Stimulated activated naive CD8-positive, alpha-beta T cell treated with anti-CD3 and anti-CD28 coated beads, Interleukin-15, Interleukin-2, amounts not matched to agents 100 ng/mL and 50 ng/mL, for 24 hours (primary cell): ENCODE measurements around the gene NEDD4.
"Not testable (repeated sequence)": the region's sequence is repeated elsewhere in the genome, so short reads cannot be mapped to it uniquely, and the experiment has no call there.

Experiments
- H3K27ac Mint-ChIP-seq: one replicate; pipeline ENCODE4 v1.8.0; 2021; ENCODE audit warnings: mild to moderate bottlenecking, mixed read lengths
- H3K27me3 Mint-ChIP-seq: one replicate; pipeline ENCODE4 v1.8.0; 2021; ENCODE audit warnings: mixed read lengths
- H3K36me3 Mint-ChIP-seq: one replicate; pipeline ENCODE4 v1.8.0; 2021; ENCODE audit warnings: low read depth, mixed read lengths
- H3K4me1 Mint-ChIP-seq: one replicate; pipeline ENCODE4 v1.8.0; 2021; ENCODE audit warnings: low read depth, mixed read lengths
- H3K4me3 Mint-ChIP-seq: one replicate; pipeline ENCODE4 v1.8.0; 2021; ENCODE audit warnings: mild to moderate bottlenecking, mixed read lengths
- H3K9me3 Mint-ChIP-seq: one replicate; pipeline ENCODE4 v1.8.0; 2021; ENCODE audit warnings: mixed read lengths

NEDD4 gene

DNA sequence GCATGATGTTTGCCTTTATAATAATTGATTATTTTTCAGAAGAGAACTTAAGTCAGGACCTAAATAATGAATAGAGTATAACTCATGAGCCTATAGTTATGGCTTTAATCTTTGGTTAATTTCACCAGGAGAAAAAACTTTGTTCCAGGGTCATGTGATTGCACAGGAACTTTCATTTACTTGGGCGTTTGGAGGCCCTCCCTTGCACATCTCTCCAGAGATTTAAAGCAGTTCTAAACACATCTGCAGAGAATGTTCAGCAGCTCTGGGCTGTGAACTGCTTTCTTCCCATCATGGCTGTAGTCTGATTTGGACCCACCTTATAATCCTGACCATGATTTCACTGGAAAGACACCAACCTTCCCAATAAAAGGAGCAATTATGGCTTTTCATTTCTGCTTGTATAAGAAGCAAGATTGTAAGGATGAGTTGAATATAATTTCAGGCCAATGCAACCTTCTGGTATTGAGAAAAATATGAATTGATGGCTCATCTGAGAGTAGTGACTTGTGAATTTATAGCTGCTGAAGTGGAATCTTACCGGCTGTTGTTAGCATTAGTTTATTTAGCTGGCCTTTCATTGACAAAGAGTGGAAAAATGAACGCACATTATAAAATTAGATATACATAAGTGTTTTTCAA, 169.6 kb downstream of the NEDD4 start:
- Mint-ChIP-seq H3K9me3 (no peaks in the 10 kb centered on the region), H3K4me3 (no peak overlapping the region), H3K27ac (no peak overlapping the region), H3K4me1 (no peaks in the 10 kb centered on the region), H3K36me3 (no peaks in the 10 kb centered on the region), H3K27me3 (no peaks in the 10 kb centered on the region)

DNA sequence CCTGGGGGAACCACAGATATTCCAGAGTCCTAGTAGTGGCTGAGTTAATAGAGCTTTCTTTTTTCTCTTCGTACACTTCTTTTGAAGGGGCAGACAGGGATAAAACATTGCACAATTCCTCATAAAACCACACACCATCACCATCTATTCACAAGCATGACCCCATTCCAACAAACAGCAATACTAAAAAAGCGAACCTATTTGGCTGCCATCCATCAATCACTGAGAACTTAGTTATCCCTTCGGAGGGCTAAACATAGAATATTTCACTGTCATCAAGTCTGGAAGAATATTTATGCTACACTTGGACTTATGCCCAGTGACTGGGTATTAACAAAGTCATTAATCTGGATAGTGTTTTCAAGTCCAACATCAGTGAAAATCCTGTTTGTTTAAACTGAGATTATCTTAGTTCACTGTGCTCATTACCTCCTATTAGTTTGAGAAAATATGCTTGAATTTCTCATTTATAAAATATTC, 170.2 kb downstream of the NEDD4 start:
- H3K9me3 Mint-ChIP-seq = no peaks in the 10 kb centered on the region
- no peak overlapping the region for H3K27ac Mint-ChIP-seq
- H3K27me3 Mint-ChIP-seq = no peaks in the 10 kb centered on the region
- no peaks in the 10 kb centered on the region for H3K4me1 Mint-ChIP-seq
- no peaks in the 10 kb centered on the region for H3K36me3 Mint-ChIP-seq
- no peak overlapping the region for H3K4me3 Mint-ChIP-seq

DNA sequence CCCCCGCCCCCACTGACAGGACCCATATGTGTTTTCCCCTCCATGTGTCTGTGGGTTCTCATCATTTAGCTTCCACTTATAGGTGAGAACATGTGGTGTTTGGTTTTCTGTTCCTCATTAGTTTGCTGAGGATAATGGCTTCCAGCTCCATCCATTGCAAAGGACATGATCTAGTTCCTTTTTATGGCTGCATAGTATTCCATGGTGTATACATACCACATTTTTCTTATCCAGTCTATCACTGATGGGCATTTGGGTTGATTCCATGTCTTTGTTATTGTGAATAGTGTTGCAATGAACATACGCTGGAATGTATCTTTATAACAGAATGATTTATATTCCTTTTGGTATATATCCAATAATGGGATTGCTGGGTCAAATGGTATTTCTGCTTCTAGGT, 171.7 kb downstream of the NEDD4 start:
- not testable (repeated sequence) for H3K36me3 Mint-ChIP-seq, H3K4me3 Mint-ChIP-seq, H3K27ac Mint-ChIP-seq, H3K27me3 Mint-ChIP-seq, H3K9me3 Mint-ChIP-seq, H3K4me1 Mint-ChIP-seq

DNA sequence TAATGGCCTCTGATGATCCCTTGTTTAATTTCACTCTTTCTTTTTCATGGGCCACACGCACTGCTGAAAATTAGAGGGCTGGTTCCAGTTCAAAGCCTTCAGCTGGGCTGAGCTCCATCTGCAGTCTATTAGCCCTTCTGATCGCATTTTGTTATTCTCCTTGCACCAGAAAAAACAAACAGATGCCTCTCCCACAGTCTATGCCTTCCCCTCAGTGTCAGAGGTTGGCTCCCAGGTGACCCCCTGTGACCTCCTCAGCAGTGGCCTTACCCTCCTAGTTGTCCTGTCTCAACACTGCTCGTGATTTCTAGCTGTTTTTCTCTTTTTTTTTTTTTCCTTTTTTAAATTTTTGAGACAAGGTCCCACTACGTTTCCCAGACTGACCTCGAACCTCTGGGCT, 173.4 kb downstream of the NEDD4 start:
- Mint-ChIP-seq H3K9me3 (no peaks in the 10 kb centered on the region), H3K4me3 (no peak overlapping the region), H3K4me1 (no peaks in the 10 kb centered on the region), H3K27me3 (no peaks in the 10 kb centered on the region), H3K27ac (no peak overlapping the region), H3K36me3 (no peaks in the 10 kb centered on the region)

DNA sequence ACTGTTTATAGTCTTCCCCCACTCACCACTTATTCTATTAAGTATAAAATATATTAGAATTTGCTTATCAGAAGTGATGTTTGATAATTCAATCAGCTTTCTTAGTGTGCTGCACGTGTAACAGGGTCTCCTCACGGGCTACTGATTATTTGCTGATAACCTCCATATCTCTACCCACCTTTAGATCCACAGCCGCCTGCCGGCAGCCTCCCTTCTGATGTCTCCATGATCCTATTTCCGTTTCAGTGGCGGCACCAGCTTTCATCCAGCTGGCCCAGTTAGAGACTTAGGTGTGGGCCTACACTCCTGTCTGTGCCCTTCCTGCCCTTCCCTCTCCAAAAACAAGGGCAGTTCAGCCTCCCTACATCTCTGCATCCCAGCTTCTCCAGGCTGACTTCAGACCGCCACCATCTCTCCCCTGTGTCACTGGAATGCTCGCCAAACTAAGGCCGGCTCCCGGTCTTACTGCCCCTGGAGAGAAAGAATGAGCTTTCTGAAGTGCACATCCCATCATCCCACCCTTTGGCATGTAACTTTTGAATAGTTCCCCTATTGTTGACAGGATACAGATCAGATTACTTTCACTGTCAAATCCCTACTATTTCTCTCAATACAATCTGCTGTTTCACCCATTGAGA, 173.9 kb downstream of the NEDD4 start:
- H3K4me3 Mint-ChIP-seq = no peak overlapping the region
- no peaks in the 10 kb centered on the region for H3K4me1 Mint-ChIP-seq
- H3K27me3 Mint-ChIP-seq = no peaks in the 10 kb centered on the region
- H3K36me3 Mint-ChIP-seq = no peaks in the 10 kb centered on the region
- H3K9me3 Mint-ChIP-seq = no peaks in the 10 kb centered on the region
- no peak overlapping the region for H3K27ac Mint-ChIP-seq

DNA sequence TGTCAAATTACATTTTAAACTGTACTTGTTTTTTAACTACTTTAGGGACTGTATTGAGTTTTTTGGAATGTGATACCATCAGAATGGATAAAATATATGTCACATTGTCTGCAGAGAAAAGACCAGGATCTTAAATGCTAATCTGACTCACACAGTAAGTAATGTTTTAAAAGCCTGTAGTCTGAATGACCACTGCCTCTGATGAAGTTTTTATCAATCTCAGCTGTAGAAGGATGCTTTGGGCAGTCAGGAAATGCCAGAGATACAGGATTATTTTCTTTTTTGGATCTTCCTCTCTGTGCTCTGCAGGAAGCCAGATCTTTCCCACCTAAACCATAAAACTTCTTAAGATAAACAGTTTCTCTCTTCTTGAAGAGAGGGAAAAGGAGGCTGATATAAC, 177.4 kb downstream of the NEDD4 start:
- Mint-ChIP-seq H3K4me3 (no peak overlapping the region), H3K4me1 (no peaks in the 10 kb centered on the region), H3K27ac (no peak overlapping the region), H3K36me3 (no peaks in the 10 kb centered on the region), H3K27me3 (no peaks in the 10 kb centered on the region), H3K9me3 (no peaks in the 10 kb centered on the region)

DNA sequence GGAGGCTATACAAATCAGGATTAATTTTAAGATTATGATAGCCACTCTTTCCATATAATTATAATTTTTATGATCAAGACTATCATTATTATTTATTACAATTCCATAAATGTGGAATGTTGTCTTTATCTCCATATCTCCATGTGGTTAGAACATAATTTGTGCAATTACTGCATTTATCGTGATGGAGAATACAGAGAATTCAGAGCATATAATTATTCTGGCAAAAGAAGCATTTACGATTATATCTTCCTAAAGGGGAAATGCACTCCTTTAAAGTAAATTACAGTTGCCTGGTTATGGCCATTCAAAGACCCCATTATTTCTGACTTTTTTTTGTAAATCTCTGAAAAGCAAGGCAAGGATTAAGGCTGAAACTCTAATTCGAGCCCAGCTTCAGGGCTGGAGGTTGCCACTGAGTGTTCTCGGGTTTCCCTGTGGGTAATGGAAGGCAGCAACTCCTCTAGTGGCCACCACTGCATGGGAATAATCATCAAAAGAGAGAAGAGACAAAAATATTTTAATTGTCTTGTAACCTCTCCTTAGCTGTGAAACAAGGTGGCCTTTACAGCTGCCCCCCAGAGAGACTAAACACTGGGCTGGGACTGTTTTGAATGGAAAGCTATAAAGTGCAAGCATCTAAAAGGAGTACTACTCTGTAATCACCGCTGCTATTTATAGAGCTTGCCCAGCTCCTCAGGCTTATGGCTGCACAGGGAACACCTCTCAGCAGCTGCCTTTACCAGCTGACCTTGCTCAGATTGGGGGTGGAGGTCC, 190.6 kb downstream of the NEDD4 start:
- Mint-ChIP-seq H3K4me3 (no peak overlapping the region), H3K36me3 (no peaks in the 10 kb centered on the region), H3K27me3 (peaks cover 15% of the 10 kb centered on the region), H3K4me1 (no peaks in the 10 kb centered on the region), H3K9me3 (no peaks in the 10 kb centered on the region), H3K27ac (no peak overlapping the region)

DNA sequence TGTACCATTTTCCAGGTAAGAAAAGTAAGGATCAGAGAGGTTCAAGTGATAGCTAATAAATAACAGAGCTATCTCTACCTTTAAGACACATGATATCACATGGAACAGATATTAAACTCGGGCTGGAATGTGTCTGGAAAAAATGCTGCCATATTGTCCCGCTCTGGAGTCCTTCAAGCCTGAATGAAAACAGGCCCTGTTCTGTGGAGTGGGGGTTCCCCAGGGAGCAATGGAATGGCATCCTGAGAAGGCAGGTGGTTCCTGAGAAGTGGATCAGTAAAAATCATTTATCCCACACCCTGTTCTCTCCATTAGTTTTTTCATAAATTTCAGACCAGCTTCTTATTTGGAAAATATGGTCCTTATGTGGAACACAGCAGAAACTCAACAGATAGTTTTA, 193.2 kb downstream of the NEDD4 start:
- Mint-ChIP-seq H3K36me3 (no peaks in the 10 kb centered on the region), H3K27ac (no peak overlapping the region), H3K4me3 (no peak overlapping the region), H3K9me3 (no peaks in the 10 kb centered on the region), H3K4me1 (no peaks in the 10 kb centered on the region), H3K27me3 (peaks cover 19% of the 10 kb centered on the region)

DNA sequence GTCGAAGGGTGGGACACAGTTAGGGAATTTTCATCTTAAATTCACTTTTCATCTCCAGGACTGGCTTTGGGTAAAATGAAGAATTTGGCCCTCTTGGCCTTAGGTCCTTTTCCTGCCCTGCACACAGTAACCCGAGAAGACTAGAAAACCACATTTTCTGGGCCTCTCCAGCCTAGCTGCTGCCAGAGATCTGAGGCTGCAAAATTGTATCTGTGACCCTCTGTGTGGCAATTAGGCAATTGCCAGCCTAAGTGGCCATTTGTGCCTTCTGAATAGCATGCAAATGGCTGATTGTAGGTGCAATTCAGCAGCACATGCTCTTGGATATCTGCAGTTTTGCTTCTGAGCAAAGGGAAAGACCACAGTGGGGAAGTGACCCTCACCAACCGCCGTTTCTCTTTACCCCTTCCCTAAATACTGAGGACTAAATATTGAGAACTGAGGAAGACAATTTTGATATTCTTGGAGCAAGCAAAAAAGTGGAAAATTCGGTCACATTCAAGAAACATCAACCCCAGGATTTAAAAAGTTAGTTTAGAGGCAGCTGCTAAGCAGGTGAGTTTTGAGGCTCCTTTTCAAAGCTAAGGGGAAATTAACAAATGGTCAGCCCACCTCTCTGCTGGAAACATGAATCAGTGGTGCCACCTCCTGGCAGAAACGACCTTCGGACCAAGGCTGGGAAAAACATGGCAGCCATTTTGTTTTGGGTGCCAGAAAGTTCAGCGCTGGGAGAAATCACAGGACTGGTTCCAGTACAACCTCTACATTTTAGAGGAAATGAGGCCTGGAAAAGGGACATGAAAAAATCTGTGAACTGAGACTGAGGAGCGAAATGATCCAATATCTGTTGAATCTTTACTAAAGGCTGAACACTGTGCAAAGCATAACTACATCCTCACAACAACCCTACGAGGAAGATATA, 193.9 kb downstream of the NEDD4 start:
- Mint-ChIP-seq H3K9me3 (no peaks in the 10 kb centered on the region), H3K27me3 (peaks cover 24% of the 10 kb centered on the region), H3K27ac (no peak overlapping the region), H3K4me1 (no peaks in the 10 kb centered on the region), H3K4me3 (no peak overlapping the region), H3K36me3 (no peaks in the 10 kb centered on the region)

DNA sequence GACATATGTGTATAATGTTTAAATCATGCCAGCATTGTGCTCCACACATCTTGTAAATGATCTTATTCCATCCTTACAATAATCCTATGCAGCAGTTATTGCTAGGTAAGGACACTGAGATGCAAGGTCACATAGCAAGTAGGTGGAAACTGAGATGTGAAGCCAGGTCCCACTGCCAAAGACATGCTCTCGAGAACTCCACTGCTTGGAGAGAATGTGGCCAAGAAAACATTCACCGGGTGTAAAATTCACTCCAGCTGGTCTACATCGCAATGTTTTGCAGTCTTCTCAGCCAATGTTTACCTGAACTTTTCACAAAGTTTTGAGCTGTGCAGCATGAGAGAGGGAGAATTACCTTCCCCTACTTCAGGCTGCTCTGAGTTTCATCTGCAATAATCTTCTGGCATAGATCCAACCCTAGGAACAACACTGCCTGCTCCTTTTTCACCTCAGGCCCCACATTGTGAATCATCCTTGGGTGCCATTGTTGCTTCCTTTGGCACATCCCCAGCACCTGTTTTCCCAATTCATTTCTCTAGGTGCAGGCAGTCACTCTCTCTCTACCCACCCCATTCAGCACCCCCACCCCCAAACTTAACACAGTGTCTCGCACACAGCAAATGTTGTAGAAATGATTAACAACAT, 197.0 kb downstream of the NEDD4 start:
- Mint-ChIP-seq H3K9me3 (peaks cover 6% of the 10 kb centered on the region), H3K36me3 (no peaks in the 10 kb centered on the region), H3K27me3 (peaks cover 19% of the 10 kb centered on the region), H3K4me1 (no peaks in the 10 kb centered on the region), H3K4me3 (no peak overlapping the region), H3K27ac (no peak overlapping the region)

DNA sequence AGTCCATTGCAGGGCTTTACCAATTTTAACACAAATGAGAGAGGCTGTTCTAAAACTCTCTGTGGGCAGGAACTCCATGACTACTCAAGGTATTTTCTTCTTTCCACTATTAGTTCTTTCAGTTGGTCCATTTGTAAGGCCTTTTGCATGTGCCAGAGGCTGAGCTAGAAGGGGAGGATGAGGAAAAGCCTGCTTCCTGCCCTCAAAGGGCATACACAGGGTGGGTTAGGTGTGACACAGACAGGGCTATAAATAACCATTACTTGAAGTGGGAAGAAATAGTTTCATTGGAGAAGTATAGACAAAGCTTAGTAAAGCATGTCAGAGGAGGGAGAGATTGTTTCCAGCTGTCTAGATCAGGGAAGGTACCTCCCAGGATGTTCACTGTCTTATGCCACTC, 198.4 kb downstream of the NEDD4 start:
- Mint-ChIP-seq H3K4me3 (no peak overlapping the region), H3K9me3 (peaks cover 6% of the 10 kb centered on the region), H3K36me3 (no peaks in the 10 kb centered on the region), H3K4me1 (no peaks in the 10 kb centered on the region), H3K27me3 (peaks cover 19% of the 10 kb centered on the region), H3K27ac (no peak overlapping the region)

DNA sequence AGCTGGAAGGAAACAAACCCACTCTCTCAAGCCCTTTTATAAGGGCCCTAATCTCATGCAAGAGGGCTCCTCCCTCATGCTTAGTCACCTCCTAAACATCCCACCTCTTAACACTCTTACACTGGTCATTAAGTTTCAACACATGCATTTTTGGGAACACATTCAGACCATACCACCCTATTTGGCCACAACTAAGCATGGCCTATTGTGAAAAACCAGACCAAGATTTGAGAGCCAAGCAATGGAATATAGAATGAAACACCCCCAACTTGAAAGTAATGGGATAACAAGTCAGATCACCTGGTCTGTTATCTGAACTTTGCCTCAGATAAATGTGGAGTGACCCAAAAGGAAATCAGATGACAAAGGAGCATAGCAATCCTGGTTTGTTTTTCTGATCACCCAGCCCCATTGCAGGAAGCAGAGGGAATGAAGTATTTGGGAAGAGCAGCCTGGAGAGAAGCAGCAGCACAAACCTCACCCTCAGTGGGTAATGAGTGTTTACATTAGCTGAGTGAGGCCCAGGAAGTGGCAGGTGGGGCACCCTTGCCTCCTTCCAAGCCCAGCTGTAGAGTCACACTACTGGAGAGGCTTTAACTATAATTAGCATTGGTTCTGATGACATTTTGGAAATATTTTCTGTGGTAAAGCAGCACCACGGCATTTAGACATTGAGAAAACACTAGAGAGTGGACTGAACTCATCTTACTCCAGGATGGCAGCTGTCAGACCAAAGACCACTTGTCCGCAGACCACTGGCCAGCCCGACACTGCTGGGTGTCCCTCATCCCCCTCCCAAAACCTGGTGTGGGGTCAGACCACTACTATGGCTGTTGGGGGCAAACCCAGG, 201.6 kb downstream of the NEDD4 start:
- Mint-ChIP-seq H3K4me1 (no peaks in the 10 kb centered on the region), H3K9me3 (peaks cover 6% of the 10 kb centered on the region)

DNA sequence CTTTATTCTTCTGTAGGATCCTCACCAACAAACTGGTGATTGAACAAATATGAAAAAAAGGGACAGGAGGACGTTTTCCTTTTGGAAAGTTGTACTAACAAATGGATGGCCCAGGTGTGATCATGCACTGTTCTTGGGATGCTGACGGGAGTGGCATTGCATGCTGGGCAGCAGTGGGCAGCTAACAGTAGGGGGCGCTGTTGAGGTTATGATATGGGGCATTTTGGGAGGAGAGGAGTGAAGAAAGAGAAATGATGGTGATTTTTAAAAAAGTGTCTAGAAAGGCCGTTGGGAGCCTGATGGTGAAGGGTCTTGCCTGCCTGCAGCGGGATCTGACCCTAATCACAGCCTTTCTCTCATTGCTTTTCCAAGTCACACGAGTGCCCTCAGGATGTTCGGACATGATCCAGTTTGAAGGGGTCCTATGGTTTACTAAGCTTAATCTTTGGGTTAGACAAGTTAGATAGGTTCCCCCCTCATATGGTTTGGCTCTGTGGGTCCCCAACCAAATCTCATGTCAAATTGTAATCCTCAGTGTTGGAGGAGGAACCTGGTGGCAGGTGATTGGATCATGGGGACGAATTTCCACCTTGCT, 204.2 kb downstream of the NEDD4 start:
- Mint-ChIP-seq H3K9me3 (peaks cover 6% of the 10 kb centered on the region), H3K27me3 (peaks cover 6% of the 10 kb centered on the region), H3K36me3 (no peaks in the 10 kb centered on the region), H3K27ac (no peak overlapping the region), H3K4me1 (no peaks in the 10 kb centered on the region), H3K4me3 (no peak overlapping the region)

More for the DNA sequence above, 201.6 kb downstream of the NEDD4 start:
- Mint-ChIP-seq H3K36me3 (no peaks in the 10 kb centered on the region), H3K27me3 (peaks cover 7% of the 10 kb centered on the region), H3K27ac (no peak overlapping the region), H3K4me3 (no peak overlapping the region)
